ENCODE results near the gene CARM1.

- TF ChIP-seq CTCF (IDR thresholded peaks at IDR 0.05) (no peak), POLR2A (IDR thresholded peaks at IDR 0.05) (no peak)
These were observed 2.3 kb upstream of the CARM1 start for GRCh38 chr19:10868872-10869547.
